HG02840 (cell line): ENCODE measurements around the gene JADE3.
A peak's percentile ranks its signal among the peaks of the same experiment; 100 is the strongest.

Source experiments
- ATAC-seq: cut with Tn5 transposase; IDR thresholded peaks from one replicate; pipeline ENCODE4 v1.9.1; 2021; ENCODE audit warnings: mild to moderate bottlenecking, moderate library complexity, moderate number of reproducible peaks; ENCODE audit not compliant: unreplicated experiment, low FRiP score

JADE3 gene

DNA sequence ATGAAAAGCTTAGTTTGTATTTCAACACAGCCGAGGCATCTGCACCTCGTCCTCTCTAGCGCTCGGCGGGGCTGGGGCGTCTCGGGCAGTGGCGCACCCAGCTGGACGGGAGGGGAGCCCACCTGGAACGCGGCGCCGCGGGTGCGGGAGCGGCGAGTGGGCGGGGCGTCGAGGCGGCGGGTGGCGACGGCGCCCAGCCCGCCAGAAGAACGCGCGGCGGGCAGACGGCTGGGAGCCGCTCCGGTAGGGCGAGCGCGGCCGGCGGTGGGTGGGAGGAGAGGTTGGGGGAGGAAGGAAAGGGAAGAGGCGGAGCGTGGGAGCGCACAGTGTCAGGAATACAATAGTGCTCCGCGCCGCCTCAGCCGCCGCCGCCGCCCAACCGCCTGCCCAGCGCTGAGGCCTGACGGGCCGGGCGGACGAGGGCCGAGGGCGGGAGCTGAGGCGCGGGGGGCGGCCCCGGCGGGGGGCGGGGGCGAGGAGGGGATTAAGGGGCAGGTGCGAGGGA, at the start of gene JADE3:
Gene JADE3, plus strand, starts transcription at position 324 of the 505 bp plus-strand sequence. CDS start 72,474 bp downstream, outside the sequence.
- no peak for ATAC-seq

- ATAC-seq, result no peak
Observed at GRCh38 chrX:46863072-46863471, 49.1 kb upstream of the JADE3 start.

GRCh38 chrX:46864606-46865005, 47.6 kb upstream of the JADE3 start:
- ATAC-seq, result no peak

- ATAC-seq, result no peak
Observed at GRCh38 chrX:46865281-46865680, 46.9 kb upstream of the JADE3 start.

GRCh38 chrX:46866726-46867125, 45.5 kb upstream of the JADE3 start:
- ATAC-seq, result no peak

DNA sequence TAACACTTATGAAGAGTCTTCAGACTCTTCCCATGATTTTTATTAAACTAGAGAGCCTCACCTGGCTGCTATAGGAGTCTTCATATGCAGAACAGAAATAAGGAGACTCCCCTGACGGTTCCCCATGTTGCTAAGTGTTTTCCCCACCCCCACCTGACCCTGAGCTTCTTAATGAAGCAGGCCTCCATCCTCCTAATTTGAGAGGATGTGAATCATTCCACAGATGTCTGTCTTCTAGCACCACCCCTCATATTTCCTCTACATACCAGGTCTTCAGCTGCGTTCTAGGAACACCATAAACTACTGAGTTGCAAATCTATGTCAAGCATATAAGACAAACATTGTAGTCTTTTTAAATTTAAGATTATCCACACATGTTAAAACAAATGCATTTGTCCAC, 38.5 kb upstream of the JADE3 start:
- ATAC-seq, result no peak

- ATAC-seq, result no peak
Observed at GRCh38 chrX:46876901-46877300, 35.3 kb upstream of the JADE3 start.

- ATAC-seq, result no peak
Observed at GRCh38 chrX:46882266-46882665, 30.0 kb upstream of the JADE3 start.

GRCh38 chrX:46884799-46885198, 27.4 kb upstream of the JADE3 start:
- no peak for ATAC-seq

DNA sequence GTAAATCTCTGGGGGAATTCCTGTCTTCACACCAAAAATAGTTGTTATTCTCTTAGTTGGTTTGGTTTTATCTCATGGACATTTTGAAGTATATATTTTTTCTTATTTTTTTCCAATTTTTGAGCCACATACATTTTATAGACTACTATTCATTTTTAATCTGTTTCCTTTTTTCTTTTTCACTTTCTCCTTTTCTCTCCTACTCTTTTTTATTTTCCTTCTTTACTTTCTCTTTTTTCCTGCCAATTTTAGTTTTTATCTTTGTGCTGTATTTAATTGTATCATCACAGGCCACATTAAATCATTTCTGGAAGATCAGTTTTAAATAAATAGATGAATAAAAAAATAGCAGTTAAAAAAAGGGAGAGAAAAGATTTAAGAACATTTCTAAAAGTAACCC, 14.0 kb upstream of the JADE3 start:
- no peak for ATAC-seq

DNA sequence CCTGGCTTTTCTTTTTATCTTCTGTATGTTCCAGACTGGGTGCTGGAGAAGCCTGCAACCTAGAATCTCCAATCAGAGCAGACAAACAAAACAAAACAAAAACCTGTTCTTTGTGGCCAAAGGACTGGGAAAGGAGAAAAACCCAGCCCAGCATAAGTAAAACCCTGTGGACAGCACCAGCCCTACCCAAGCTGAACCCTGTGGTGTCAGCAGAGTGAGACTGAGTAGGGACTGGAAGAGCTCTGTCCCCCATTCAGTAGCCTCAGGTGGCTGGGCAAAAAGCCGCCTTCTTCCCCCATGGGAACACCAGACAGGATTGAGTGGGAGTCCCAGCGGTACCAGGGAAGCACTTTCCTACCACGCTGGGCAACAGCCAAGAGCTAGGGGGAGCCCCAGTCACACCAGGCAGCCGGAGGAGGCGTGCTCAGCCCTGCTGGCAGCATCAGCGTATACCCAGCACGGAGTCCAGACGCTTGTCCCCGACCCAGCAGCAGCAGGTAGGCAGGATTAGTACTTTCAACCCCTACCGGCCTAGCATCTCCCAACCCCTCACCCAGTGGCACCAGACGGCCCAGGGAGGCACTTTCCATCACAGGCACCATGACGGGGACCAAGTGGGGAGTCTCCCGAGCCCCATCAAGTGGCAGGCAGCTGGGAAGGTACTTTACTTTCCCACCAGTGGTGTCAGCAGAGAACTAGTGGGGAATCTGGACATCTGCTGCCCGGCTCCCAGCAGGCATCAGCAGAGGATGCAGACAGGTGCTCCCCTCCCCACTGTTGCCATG, 8.6 kb upstream of the JADE3 start:
- ATAC-seq, result peak; percentile 82

- no peak for ATAC-seq
Observed at GRCh38 chrX:46904626-46905025, 7.6 kb upstream of the JADE3 start.

GRCh38 chrX:46910415-46910814, 1.8 kb upstream of the JADE3 start:
- no peak for ATAC-seq

DNA sequence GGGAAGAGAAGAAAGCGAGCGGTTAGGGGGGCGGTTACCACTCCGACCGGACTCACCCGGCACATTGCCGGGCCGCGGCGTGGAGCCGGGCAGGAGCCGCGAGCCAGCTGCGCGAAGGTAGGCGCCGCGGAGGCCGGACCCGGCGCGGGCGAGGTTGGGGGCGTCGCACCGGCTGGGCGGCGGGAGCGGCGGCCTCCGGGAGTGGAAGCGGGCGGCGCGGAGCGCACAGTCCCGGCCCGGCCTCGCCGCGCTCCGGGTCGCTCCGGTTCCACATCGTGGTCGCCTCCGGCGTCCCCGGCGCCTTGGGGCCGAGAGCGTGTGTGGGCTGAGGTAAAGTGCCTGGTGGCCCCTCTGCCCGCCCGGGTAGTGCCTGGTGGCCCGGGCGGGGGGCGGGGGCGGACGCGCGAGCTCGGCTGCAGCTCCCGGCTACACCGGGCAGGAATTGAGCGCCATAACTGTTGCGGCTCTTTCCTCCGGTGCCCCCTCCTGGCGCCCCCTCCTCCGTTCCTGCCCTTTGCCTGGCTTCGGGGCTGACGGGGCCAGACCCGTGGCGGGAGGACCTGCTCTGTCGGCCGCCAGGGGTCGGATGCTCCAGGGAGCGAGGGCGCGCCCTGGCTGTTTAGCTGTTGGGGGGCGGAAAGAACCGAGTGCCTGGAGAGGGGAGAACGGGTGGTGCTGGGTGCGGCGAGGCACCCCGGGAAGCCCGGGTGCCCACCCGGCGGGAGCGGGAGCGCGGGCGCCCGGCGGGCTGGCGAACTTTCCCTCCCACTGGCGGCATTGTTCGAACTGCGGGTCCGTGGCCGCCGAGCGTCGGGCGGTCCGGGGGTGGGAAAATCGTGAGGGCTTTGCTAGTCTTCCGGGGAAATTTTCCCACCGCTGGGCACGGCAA, 626 bp downstream of the JADE3 start:
- ATAC-seq, result no peak

GRCh38 chrX:46913667-46914066, 1.4 kb downstream of the JADE3 start:
- no peak for ATAC-seq

GRCh38 chrX:46916273-46916672, 4.1 kb downstream of the JADE3 start:
- no peak for ATAC-seq

GRCh38 chrX:46917622-46918021, 5.4 kb downstream of the JADE3 start:
- ATAC-seq, result no peak

- no peak for ATAC-seq
Observed at GRCh38 chrX:46918434-46918833, 6.2 kb downstream of the JADE3 start.

GRCh38 chrX:46920235-46920634, 8.0 kb downstream of the JADE3 start:
- no peak for ATAC-seq

GRCh38 chrX:46922611-46923010, 10.4 kb downstream of the JADE3 start:
- no peak for ATAC-seq

DNA sequence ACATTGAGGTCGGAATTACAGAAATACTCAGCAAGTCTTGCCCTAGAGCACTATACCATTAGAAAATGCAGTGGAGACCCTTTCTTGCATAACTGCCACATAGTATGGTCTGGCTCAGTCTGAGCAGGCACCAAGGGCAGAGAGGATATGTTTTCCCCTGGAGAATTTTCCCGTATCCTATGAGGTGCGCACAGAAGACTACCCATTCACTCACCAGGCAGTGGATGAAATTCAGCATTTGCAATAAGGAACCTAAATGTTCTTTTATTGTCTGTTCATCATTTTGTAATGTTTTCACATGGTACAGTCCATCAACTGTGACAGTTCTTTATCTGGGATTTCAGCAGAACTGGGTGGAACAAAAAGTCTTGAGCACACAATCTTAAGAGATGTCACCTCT, 15.5 kb downstream of the JADE3 start:
- ATAC-seq, result no peak
